ENCODE data around the gene TEX13D. TPM values are rescaled to one million over a fixed set of nuclear protein-coding genes. Genes with fewer than 3 reads are reported as not detected.
A peak's percentile ranks its signal among the peaks of the same experiment; 100 is the strongest.

The TEX13D gene
- total RNA-seq, 3 donors from 2014 or later (not counting 1 experiment from before 2014, with no cell fraction given), result 0.32 TPM; not detected in 2

- Mint-ChIP-seq H3K9me3 (no peaks in the 10 kb centered on the region), H3K36me3 (no peaks in the 10 kb centered on the region), H3K27me3 (ENCODE audit: low read depth in 2 of 2) (no peaks in the 10 kb centered on the region), H3K4me3 (no peak overlapping the region), H3K4me1 (peaks cover 0 to 5% of the 10 kb centered on the region in 2 donors), H3K27ac (no peak overlapping the region)
- H3K4me3 ChIP-seq (ENCODE audit: low read length), result no peak overlapping the region
- H3K27ac ChIP-seq (ENCODE audit: low read length), result no peak overlapping the region
- no peaks in the 10 kb centered on the region for H3K36me3 ChIP-seq (ENCODE audit: control insufficient read depth, insufficient read depth, low read length)
- no peaks in the 10 kb centered on the region for H3K4me1 ChIP-seq (ENCODE audit: control insufficient read depth, insufficient read depth, low read length)
- DNase-seq (peak in 1 of 2 donors; percentile 56), ATAC-seq (no peak)
- intact Hi-C loops (cut with micrococcal nuclease), result no loop called here
- H3K9me3 ChIP-seq (ENCODE audit: control insufficient read depth, insufficient read depth, low read length), result no peaks in the 10 kb centered on the region
- TF ChIP-seq, protein P1, sequence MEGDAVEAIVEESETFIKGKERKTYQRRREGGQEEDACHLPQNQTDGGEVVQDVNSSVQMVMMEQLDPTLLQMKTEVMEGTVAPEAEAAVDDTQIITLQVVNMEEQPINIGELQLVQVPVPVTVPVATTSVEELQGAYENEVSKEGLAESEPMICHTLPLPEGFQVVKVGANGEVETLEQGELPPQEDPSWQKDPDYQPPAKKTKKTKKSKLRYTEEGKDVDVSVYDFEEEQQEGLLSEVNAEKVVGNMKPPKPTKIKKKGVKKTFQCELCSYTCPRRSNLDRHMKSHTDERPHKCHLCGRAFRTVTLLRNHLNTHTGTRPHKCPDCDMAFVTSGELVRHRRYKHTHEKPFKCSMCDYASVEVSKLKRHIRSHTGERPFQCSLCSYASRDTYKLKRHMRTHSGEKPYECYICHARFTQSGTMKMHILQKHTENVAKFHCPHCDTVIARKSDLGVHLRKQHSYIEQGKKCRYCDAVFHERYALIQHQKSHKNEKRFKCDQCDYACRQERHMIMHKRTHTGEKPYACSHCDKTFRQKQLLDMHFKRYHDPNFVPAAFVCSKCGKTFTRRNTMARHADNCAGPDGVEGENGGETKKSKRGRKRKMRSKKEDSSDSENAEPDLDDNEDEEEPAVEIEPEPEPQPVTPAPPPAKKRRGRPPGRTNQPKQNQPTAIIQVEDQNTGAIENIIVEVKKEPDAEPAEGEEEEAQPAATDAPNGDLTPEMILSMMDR (IDR thresholded peaks at IDR 0.05), result no peak
- H3K27me3 ChIP-seq (ENCODE audit: control insufficient read depth, insufficient read depth, low read length), result no peaks in the 10 kb centered on the region
- WGBS (ENCODE audit: insufficient coverage), result 50% methylated on average over 1 of the region's 4 CpGs
Measured at GRCh38 chrX:124300405-124300804, 32.1 kb upstream of the TEX13D start.

DNA sequence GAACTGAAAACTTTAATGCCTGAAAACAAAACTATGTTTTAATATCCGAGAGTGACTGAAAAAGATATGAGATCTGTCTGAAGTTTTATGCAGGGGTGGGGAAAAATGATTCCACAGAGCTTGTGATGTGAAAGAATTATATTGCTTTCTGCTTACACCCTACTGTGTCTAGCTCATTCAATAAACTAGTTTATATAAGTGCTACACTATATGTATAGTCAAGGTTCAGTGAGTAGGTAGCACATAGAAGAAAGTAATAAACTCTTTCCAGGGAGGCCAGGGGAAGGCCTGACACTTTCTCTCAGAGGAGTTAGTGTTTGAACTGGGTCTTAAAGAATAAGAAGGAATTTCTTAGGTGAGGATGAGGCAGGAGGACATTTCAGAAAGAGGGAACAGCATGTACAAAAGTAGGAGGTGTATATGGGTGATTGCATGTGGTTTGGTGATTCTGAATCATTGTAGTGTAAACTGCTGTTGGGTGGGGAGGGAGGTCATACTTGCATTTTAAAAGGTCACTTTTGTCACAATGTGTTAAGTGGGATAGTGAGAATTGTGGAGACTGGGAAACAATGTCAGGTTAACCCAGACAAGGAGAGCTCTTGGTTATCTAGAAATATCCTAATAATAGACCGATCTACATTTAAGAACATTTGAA is 25.1 kb upstream of the TEX13D start:
- Histone ChIP-seq H3K27ac (ENCODE audit: low read length) (no peak overlapping the region), H3K36me3 (ENCODE audit: control insufficient read depth, insufficient read depth, low read length) (no peaks in the 10 kb centered on the region), H3K4me3 (ENCODE audit: low read length) (no peak overlapping the region), H3K9me3 (ENCODE audit: control insufficient read depth, insufficient read depth, low read length) (no peaks in the 10 kb centered on the region), H3K4me1 (ENCODE audit: control insufficient read depth, insufficient read depth, low read length) (no peaks in the 10 kb centered on the region), H3K27me3 (ENCODE audit: control insufficient read depth, insufficient read depth, low read length) (no peaks in the 10 kb centered on the region)
- H3K9me3 Mint-ChIP-seq, result no peaks in the 10 kb centered on the region
- no peak for ATAC-seq
- TF ChIP-seq, protein P1 (IDR thresholded peaks at IDR 0.05), result no peak
- H3K4me1 Mint-ChIP-seq, result peaks cover 0 to 5% of the 10 kb centered on the region in 2 donors
- intact Hi-C loops (cut with micrococcal nuclease), result no loop called here
- no peak for DNase-seq
- no peak overlapping the region for H3K4me3 Mint-ChIP-seq
- 100% methylated on average over 1 of the region's 2 CpGs for WGBS (ENCODE audit: insufficient coverage)
- no peak overlapping the region for H3K27ac Mint-ChIP-seq
- no peaks in the 10 kb centered on the region for H3K36me3 Mint-ChIP-seq
- peaks cover 0 to 16% of the 10 kb centered on the region in 2 donors for H3K27me3 Mint-ChIP-seq (ENCODE audit: low read depth in 2 of 2)

DNA sequence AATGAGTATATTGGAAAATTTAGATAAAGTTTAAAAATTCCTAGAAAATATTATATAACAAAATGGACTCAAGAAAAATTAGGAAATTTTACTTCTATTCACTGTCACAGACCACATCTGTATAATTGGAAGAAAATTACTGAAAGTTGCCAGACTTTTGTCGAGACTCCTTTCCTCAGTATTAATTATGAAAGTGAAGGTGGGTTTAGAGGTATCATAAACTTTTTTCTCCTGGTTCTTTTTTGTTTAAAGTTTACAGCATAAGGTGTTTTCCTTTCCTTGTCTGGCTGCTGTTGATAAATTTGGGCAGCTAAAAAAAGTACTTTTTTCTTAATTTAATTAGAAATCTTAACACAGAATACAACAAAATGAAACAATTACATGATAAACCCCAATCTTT is 6.7 kb upstream of the TEX13D start:
- no peak overlapping the region for H3K4me3 Mint-ChIP-seq

More for the DNA sequence above, 6.7 kb upstream of the TEX13D start:
- Mint-ChIP-seq H3K27ac (no peak overlapping the region), H3K36me3 (no peaks in the 10 kb centered on the region), H3K9me3 (no peaks in the 10 kb centered on the region), H3K27me3 (ENCODE audit: low read depth in 2 of 2) (peaks cover 0 to 9% of the 10 kb centered on the region in 2 donors), H3K4me1 (no peaks in the 10 kb centered on the region)
- H3K4me1 ChIP-seq (ENCODE audit: control insufficient read depth, insufficient read depth, low read length), result no peaks in the 10 kb centered on the region
- H3K4me3 ChIP-seq (ENCODE audit: low read length), result no peak overlapping the region
- TF ChIP-seq, protein P1 (IDR thresholded peaks at IDR 0.05), result no peak
- ATAC-seq (no peak), DNase-seq (no peak)
- no peaks in the 10 kb centered on the region for H3K27me3 ChIP-seq (ENCODE audit: control insufficient read depth, insufficient read depth, low read length)
- intact Hi-C loops (cut with micrococcal nuclease), result no loop called here
- H3K9me3 ChIP-seq (ENCODE audit: control insufficient read depth, insufficient read depth, low read length), result no peaks in the 10 kb centered on the region
- WGBS (ENCODE audit: insufficient coverage), result no CpG with 5 or more reads among the region's 1 CpG
- no peak overlapping the region for H3K27ac ChIP-seq (ENCODE audit: low read length)
- no peaks in the 10 kb centered on the region for H3K36me3 ChIP-seq (ENCODE audit: control insufficient read depth, insufficient read depth, low read length)
